Ovary (tissue), 3 donors: ENCODE measurements around the gene ALOX5.

ENCODE experiments used
- POLR2A ChIP-seq: fragments of 450-650 bp; IDR thresholded peaks from one replicate; pipeline ENCODE4 v1.6.1; 2017; ENCODE audit warnings: antibody characterized with exemption, mild to moderate bottlenecking, moderate library complexity
- TF ChIP-seq, protein P1 (sequence below), 3 donors: fragments of 450-650 bp in 2 of 3; fragments of 200-600 bp in 1 of 3; IDR thresholded peaks; one replicate each; pipeline versions ENCODE4 v1.5.1 to v1.8.0; 2016 to 2022; ENCODE audit warnings: antibody characterized with exemption in 3 of 3, mild to moderate bottlenecking in 1 of 3
- donor health status: DM: no; HTN: no; CAD: no.

DNA sequence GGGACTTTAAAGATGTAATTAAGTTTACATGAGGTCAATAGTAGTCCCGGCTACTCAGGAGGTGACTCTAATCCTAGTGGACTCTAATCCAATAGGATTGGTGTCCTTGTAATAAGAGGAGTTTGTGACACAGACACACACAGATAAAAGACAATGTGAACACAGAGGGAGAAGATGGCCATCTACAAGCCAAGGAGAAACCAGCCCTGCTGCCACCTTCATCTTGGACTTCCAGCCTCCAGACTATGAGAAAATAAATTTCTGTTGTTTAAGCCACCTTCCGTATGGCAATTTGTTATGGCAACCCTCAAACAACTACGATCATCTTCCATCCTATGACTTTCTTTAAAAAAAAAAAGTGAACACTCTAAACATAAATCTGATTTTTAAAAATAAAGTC lies 116.3 kb downstream of the ALOX5 start:
- TF ChIP-seq, protein P1, sequence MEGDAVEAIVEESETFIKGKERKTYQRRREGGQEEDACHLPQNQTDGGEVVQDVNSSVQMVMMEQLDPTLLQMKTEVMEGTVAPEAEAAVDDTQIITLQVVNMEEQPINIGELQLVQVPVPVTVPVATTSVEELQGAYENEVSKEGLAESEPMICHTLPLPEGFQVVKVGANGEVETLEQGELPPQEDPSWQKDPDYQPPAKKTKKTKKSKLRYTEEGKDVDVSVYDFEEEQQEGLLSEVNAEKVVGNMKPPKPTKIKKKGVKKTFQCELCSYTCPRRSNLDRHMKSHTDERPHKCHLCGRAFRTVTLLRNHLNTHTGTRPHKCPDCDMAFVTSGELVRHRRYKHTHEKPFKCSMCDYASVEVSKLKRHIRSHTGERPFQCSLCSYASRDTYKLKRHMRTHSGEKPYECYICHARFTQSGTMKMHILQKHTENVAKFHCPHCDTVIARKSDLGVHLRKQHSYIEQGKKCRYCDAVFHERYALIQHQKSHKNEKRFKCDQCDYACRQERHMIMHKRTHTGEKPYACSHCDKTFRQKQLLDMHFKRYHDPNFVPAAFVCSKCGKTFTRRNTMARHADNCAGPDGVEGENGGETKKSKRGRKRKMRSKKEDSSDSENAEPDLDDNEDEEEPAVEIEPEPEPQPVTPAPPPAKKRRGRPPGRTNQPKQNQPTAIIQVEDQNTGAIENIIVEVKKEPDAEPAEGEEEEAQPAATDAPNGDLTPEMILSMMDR (IDR thresholded peaks at IDR 0.05): no peak
- no peak for TF ChIP-seq POLR2A
